Spleen (tissue), 11 donors: Measurements from ENCODE around the gene PRDM5. TPM values are rescaled to one million over a fixed set of nuclear protein-coding genes. Genes with fewer than 3 reads are reported as not detected.

Experiments
- DNase-seq: peaks from one replicate; pipeline ENCODE4 v3.0.0-alpha.2; 2020
- H3K27ac ChIP-seq, 8 donors: fragments of 200-600 bp; sonication (generic) in 7 of 8; 1 replicate in 4 of 8; 2 replicates in 4 of 8; pipeline versions ENCODE4 v1.5.0 to v1.8.0; 2016 to 2021; ENCODE audit warnings: inconsistent platforms in 4 of 8, mild to moderate bottlenecking in 4 of 8, moderate library complexity in 1 of 8
- H3K27me3 ChIP-seq, 7 donors: fragments of 200-600 bp; sonication (generic) in 6 of 7; replicated peaks in 1 of 7; 1 replicate in 4 of 7; 2 replicates in 3 of 7; pipeline versions ENCODE4 v1.5.0 to v1.8.0; 2016 to 2021; ENCODE audit warnings: inconsistent platforms in 3 of 7, mild to moderate bottlenecking in 1 of 7
- H3K36me3 ChIP-seq, 6 donors: fragments of 200-600 bp; sonication (generic) in 5 of 6; 1 replicate in 4 of 6; 2 replicates in 2 of 6; pipeline versions ENCODE4 v1.5.0 to v1.8.0; 2016 to 2021; ENCODE audit warnings: inconsistent platforms in 2 of 6
- H3K4me1 ChIP-seq, 6 donors: fragments of 200-600 bp; sonication (generic) in 5 of 6; 1 replicate in 3 of 6; 2 replicates in 3 of 6; pipeline versions ENCODE4 v1.5.0 to v1.8.0; 2016 to 2021; ENCODE audit warnings: inconsistent platforms in 3 of 6
- H3K4me3 ChIP-seq, 8 donors: fragments of 200-600 bp; sonication (generic) in 7 of 8; 1 replicate in 4 of 8; 2 replicates in 4 of 8; pipeline versions ENCODE4 v1.5.0 to v1.8.0; 2016 to 2021; ENCODE audit warnings: inconsistent platforms in 4 of 8, mild to moderate bottlenecking in 4 of 8, moderate library complexity in 2 of 8
- H3K9me3 ChIP-seq, 8 donors: fragments of 200-600 bp; sonication (generic) in 7 of 8; 1 replicate in 4 of 8; 2 replicates in 4 of 8; pipeline versions ENCODE4 v1.5.0 to v1.8.0; 2016 to 2021; ENCODE audit warnings: inconsistent platforms in 4 of 8
- CTCF ChIP-seq, 11 experiments: fragments of 200-600 bp in 7 of 11; fragments of 450-650 bp in 4 of 11; sonication (generic) in 4 of 11; IDR thresholded peaks in 8 of 11; conservative IDR thresholded peaks in 3 of 11; 1 replicate in 7 of 11; 2 replicates in 4 of 11; pipeline versions ENCODE4 v1.4.0 to v1.8.0; 2016 to 2021; ENCODE audit warnings: antibody characterized with exemption in 11 of 11, inconsistent platforms in 4 of 11, mild to moderate bottlenecking in 1 of 11
- POLR2A ChIP-seq, 3 donors: fragments of 450-650 bp; IDR thresholded peaks; one replicate each; pipeline ENCODE4 v1.5.1; 2017; ENCODE audit warnings: antibody characterized with exemption in 3 of 3, mild to moderate bottlenecking in 1 of 3
- POLR2AphosphoS5 ChIP-seq, 3 donors: sonication (generic); formaldehyde crosslinking; IDR thresholded peaks; one replicate each; pipeline ENCODE4 v1.5.1; 2017; ENCODE audit warnings: antibody characterized with exemption in 3 of 3
- WGBS, 5 donors: extraction: QIAGEN DNeasy Blood & Tissue Kit in 3 of 5; methylation state at CpG; one replicate each; pipeline versions ENCODE4 v1.1.5 to v1.1.7; 2013 to 2018; 5-methylcytosine and 5-hydroxymethylcytosine counted together
- intact Hi-C: fragments of 100-400 bp; cut with DNase I; formaldehyde crosslinking; loops from one replicate; pipeline ENCODE4 v1.15.0; 2023; ENCODE audit warnings: low total_unique reads
- polyA plus RNA-seq, 3 donors: library from polyadenylated mRNA; stranded (reverse); fragments of 200-250 nt; gene quantifications; one replicate each; pipeline ENCODE4 v1.2.1, GENCODE V29; 2013
- total RNA-seq, 7 donors: library from RNA; depleted of rRNA in 3 of 7; stranded (reverse); fragments of >200 nt in 3 of 7; fragmentation: NEBNext Ultra II Directional in 4 of 7; extraction: Animal tissue kit (Norgen Biotek cat#: 25700) in 4 of 7; gene quantifications; one replicate each; pipeline versions ENCODE4 v1.1.0 to v1.2.1, GENCODE V29; 2016 to 2021
- donor health status: healthy with polysubstance abuse.
- donor health status: DM: no; HTN: no; CAD: no; lungs with moderate emphysema.
- donor health status: DM: no; HTN: no; CAD: no.
- donor health status: Bipolar disorder and iron deficiency.
- donor health status: healthy.
- donor health status: DM: no; HTN: no; CAD: no.
- donor health status: DM: yes; HTN: yes; CAD: no.

PRDM5 gene
- total and polyA plus RNA-seq, 10 donors, result 0.50 to 14.5 (median 7.6) TPM

DNA sequence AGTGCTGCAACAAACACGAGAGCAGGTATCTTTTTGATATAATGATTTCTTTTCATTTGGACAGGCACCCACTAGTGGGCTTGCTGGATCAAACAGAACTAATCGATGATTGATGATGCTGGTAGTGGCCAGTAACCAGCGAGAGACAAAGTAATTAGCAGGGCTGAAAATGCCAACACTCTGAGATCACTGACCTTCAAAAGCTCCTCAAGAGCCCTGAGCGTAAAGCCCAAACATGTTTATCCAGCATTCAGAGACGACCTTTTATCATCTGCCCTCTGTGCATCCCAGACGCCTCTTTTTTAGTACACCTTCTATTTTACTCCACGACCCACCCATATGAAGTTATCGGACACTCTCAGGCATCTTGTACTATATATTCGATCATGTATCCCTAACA, 186.2 kb downstream of the PRDM5 start:
- H3K9me3 ChIP-seq, result no peaks in the 10 kb centered on the region
- intact Hi-C loops, result no loop called here
- TF ChIP-seq POLR2A (IDR thresholded peaks at IDR 0.05) (no peak), POLR2AphosphoS5 (IDR thresholded peaks at IDR 0.05) (no peak), CTCF (IDR thresholded peaks at IDR 0.05 in 8 of 11, conservative IDR thresholded peaks at IDR 0.05 in 3 of 11) (no peak)
- H3K4me3 ChIP-seq, result no peak overlapping the region
- H3K27ac ChIP-seq, result no peak overlapping the region
- no peaks in the 10 kb centered on the region for H3K4me1 ChIP-seq
- 88 to 95% (median 91%) methylated on average over 9 of the region's 9 CpGs for WGBS, 5 donors
- no peak for DNase-seq
- peaks cover 0 to 16% (median 0%) of the 10 kb centered on the region in 6 donors for H3K36me3 ChIP-seq
- H3K27me3 ChIP-seq, result no peaks in the 10 kb centered on the region

- Histone ChIP-seq H3K4me1 (no peaks in the 10 kb centered on the region), H3K27ac (no peak overlapping the region), H3K4me3 (no peak overlapping the region), H3K9me3 (no peaks in the 10 kb centered on the region), H3K36me3 (peaks cover 0 to 16% (median 0%) of the 10 kb centered on the region in 6 donors), H3K27me3 (no peaks in the 10 kb centered on the region)
- intact Hi-C loops, result no loop called here
- TF ChIP-seq POLR2AphosphoS5 (IDR thresholded peaks at IDR 0.05), result no peak
- no peak for TF ChIP-seq POLR2A (IDR thresholded peaks at IDR 0.05)
- TF ChIP-seq CTCF (IDR thresholded peaks at IDR 0.05 in 8 of 11, conservative IDR thresholded peaks at IDR 0.05 in 3 of 11), result no peak
- no peak for DNase-seq
- 79 to 93% (median 90%) methylated on average over 4 of the region's 4 CpGs for WGBS, 5 donors
Measured at GRCh38 chr4:120733968-120734367, 188.6 kb downstream of the PRDM5 start.

DNA sequence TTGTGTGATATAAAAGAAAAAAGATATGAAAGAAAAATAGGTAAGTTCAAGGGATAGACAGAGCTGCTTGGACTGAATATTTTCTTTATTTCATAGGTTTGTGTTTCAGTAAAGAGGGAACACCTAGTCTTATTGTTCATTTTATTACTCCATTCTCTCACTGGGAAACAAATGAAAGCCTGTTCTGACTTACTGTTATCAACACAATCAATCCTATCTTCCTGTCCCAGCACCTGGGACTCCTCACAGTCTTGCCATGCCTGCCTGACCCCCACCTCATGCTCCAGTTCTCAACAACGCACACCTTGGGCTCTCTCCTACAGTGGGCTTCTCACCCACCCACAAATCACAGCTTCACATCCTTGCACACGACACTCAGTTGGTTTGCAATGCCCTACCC, 189.5 kb downstream of the PRDM5 start:
- Histone ChIP-seq H3K4me1 (no peaks in the 10 kb centered on the region), H3K27ac (no peak overlapping the region), H3K4me3 (no peak overlapping the region), H3K27me3 (no peaks in the 10 kb centered on the region), H3K36me3 (peaks cover 0 to 16% (median 0%) of the 10 kb centered on the region in 6 donors), H3K9me3 (no peaks in the 10 kb centered on the region)
- no peak for DNase-seq
- 70 to 82% (median 78%) methylated on average over 2 of the region's 2 CpGs for WGBS, 5 donors
- no peak for TF ChIP-seq POLR2A (IDR thresholded peaks at IDR 0.05)
- no peak for TF ChIP-seq CTCF (IDR thresholded peaks at IDR 0.05 in 8 of 11, conservative IDR thresholded peaks at IDR 0.05 in 3 of 11)
- no peak for TF ChIP-seq POLR2AphosphoS5 (IDR thresholded peaks at IDR 0.05)
- intact Hi-C loops, result no loop called here

DNA sequence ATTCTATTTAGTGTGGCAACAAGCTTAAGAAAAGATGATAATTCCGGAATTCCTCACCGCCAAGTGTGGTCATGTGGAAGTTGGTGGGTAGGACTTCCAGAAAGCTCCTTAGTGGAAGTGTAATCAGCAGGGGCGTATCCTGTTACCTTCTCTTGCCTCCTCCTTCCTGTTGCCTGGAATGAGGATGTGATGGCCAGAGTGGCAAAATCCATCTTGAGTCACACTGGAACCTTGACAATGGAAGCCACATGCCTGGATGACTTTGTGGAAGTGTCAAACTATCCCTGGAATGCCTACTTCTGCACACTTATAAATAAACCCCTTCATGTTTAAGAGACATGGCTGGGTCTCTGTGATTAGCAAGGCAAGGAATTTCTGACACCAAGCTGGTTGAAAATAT, 191.0 kb downstream of the PRDM5 start:
- no peak for DNase-seq

More for the DNA sequence above, 191.0 kb downstream of the PRDM5 start:
- H3K27me3 ChIP-seq, result no peaks in the 10 kb centered on the region
- H3K4me3 ChIP-seq, result no peak overlapping the region
- WGBS, 5 donors, result 82 to 95% (median 90%) methylated on average over 3 of the region's 3 CpGs
- peaks cover 0 to 7% (median 0%) of the 10 kb centered on the region in 6 donors for H3K36me3 ChIP-seq
- no peaks in the 10 kb centered on the region for H3K4me1 ChIP-seq
- no peaks in the 10 kb centered on the region for H3K9me3 ChIP-seq
- TF ChIP-seq CTCF (IDR thresholded peaks at IDR 0.05 in 8 of 11, conservative IDR thresholded peaks at IDR 0.05 in 3 of 11) (no peak), POLR2AphosphoS5 (IDR thresholded peaks at IDR 0.05) (no peak), POLR2A (IDR thresholded peaks at IDR 0.05) (no peak)
- H3K27ac ChIP-seq, result no peak overlapping the region
- intact Hi-C loops, result no loop called here
